Measurements from ENCODE around the gene CCKAR. TPM values are rescaled to one million over a fixed set of nuclear protein-coding genes. Genes with fewer than 3 reads are reported as not detected.

The CCKAR gene
- total RNA-seq, 2 donors from 2014 or later, result not detected

DNA sequence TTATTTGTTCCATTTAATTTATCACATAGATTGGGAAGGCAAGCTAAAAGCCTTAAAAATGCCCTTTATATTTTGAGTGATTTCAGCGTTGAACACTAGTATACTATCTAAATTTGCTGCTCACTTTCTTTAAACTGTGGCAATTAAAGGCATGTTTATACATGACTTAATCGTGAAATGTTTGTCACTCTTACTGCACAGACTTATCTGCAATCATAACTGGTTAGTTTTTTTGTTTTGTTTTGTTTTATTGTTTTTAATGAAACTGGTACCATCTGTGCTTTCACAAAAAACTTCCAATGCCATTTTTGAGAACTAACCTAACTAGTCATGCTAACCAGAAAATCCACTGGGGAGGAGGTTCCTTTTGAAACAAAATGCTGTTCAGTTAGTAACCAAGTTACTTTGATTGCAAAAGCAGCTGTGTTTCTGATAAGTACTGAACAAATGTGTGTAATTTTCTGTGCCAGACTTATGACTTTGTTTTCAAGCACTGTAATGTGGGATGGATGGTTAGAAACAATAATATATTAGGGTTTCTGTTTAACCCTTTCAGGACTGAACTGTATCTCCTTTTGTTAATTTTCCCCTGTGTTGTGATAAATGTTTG is 56.1 kb downstream of the CCKAR start:
- DNase-seq (ENCODE audit: low spot score), result no peak

GRCh38 chr4:26433556-26433955 is 56.7 kb downstream of the CCKAR start:
- no peak for ATAC-seq
- Mint-ChIP-seq H3K36me3 (peaks cover 21% of the 10 kb centered on the region), H3K4me1 (ENCODE audit: low read depth in 2 of 2) (peaks cover 0 to 5% of the 10 kb centered on the region in 2 donors), H3K27ac (no peak overlapping the region), H3K4me3 (no peak overlapping the region), H3K27me3 (no peaks in the 10 kb centered on the region), H3K9me3 (no peaks in the 10 kb centered on the region)
- no peak for DNase-seq (ENCODE audit: low spot score)

More for the DNA sequence above, 56.1 kb downstream of the CCKAR start:
- ATAC-seq, result no peak
- H3K36me3 Mint-ChIP-seq, result peaks cover 21% of the 10 kb centered on the region
- no peak overlapping the region for H3K27ac Mint-ChIP-seq
- H3K4me3 Mint-ChIP-seq, result no peak overlapping the region
- peaks cover 0 to 5% of the 10 kb centered on the region in 2 donors for H3K4me1 Mint-ChIP-seq (ENCODE audit: low read depth in 2 of 2)
- no peaks in the 10 kb centered on the region for H3K9me3 Mint-ChIP-seq
- no peaks in the 10 kb centered on the region for H3K27me3 Mint-ChIP-seq

GRCh38 chr4:26432419-26432818 is 57.9 kb downstream of the CCKAR start:
- H3K27ac Mint-ChIP-seq, result no peak overlapping the region
- no peaks in the 10 kb centered on the region for H3K9me3 Mint-ChIP-seq
- H3K4me1 Mint-ChIP-seq (ENCODE audit: low read depth in 2 of 2), result peaks cover 0 to 7% of the 10 kb centered on the region in 2 donors
- H3K36me3 Mint-ChIP-seq, result peaks cover 26% of the 10 kb centered on the region
- no peaks in the 10 kb centered on the region for H3K27me3 Mint-ChIP-seq
- DNase-seq (ENCODE audit: low spot score), result no peak
- ATAC-seq, result no peak
- no peak overlapping the region for H3K4me3 Mint-ChIP-seq

GRCh38 chr4:26431461-26432180 is 58.7 kb downstream of the CCKAR start:
- ATAC-seq (no peak), DNase-seq (ENCODE audit: low spot score) (no peak)
- Mint-ChIP-seq H3K4me3 (no peak overlapping the region), H3K4me1 (ENCODE audit: low read depth in 2 of 2) (peaks cover 6 to 8% of the 10 kb centered on the region in 2 donors), H3K27me3 (no peaks in the 10 kb centered on the region), H3K9me3 (no peaks in the 10 kb centered on the region), H3K27ac (no peak overlapping the region), H3K36me3 (peaks cover 34% of the 10 kb centered on the region)

Other genes starting within 250 kb of the CCKAR start
- gene RBPJ, start 169.5 kb downstream of the CCKAR start, total RNA-seq, result 100 to 1,000 TPM; 179 to 212 TPM
- 1 to 10 TPM; 5.7 to 7.2 TPM for gene TBC1D19, start 93.6 kb upstream of the CCKAR start, total RNA-seq